CD8-positive, alpha-beta memory T cell (primary cell): ENCODE data around the gene TET1. TPM values are rescaled to one million over a fixed set of nuclear protein-coding genes. Genes with fewer than 3 reads are reported as not detected.
"Not testable (repeated sequence)": the region's sequence is repeated elsewhere in the genome, so short reads cannot be mapped to it uniquely, and the experiment has no call there.

Experiments used
- CTCF ChIA-PET: fragments of 350-600 bp; sonication (Branson Sonifier 250); formaldehyde crosslinking; loops from one replicate; lab custom pipeline; 2021; ENCODE audit warnings: antibody characterized with exemption; lab: Charles Lee
- POLR2A ChIA-PET: fragments of 350-600 bp; sonication (Branson Sonifier 250); formaldehyde crosslinking; loops from one replicate; lab custom pipeline; 2021; ENCODE audit warnings: antibody characterized with exemption; lab: Charles Lee
- DNase-seq, 5 donors: peaks; one replicate each; pipeline versions ENCODE4 v3.0.0 to v3.0.0-alpha.2; 2020 to 2022; ENCODE audit warnings: mixed read lengths in 1 of 5
- H3K27ac ChIP-seq: one replicate; pipeline ENCODE4 v1.7.0; 2013; ENCODE audit warnings: low read depth, mild to moderate bottlenecking, low read length, moderate library complexity
- H3K27me3 ChIP-seq: 2 replicates; pipeline ENCODE4 v1.7.0; 2013; ENCODE audit warnings: low read length, mild to moderate bottlenecking; ENCODE audit not compliant: insufficient read depth, poor library complexity, severe bottlenecking
- H3K36me3 ChIP-seq: 2 replicates; pipeline ENCODE4 v1.7.0; 2013; ENCODE audit warnings: mild to moderate bottlenecking, low read length, moderate library complexity; ENCODE audit not compliant: insufficient read depth
- H3K4me1 ChIP-seq: 2 replicates; pipeline ENCODE4 v1.7.0; 2013; ENCODE audit warnings: mild to moderate bottlenecking, low read length, moderate library complexity; ENCODE audit not compliant: insufficient read depth
- H3K4me3 ChIP-seq: 2 replicates; pipeline ENCODE4 v1.7.0; 2013; ENCODE audit warnings: mild to moderate bottlenecking, low read length
- H3K9me3 ChIP-seq: 2 replicates; pipeline ENCODE4 v1.7.0; 2013; ENCODE audit warnings: mild to moderate bottlenecking, low read length
- H3K27ac Mint-ChIP-seq, 8 donors: one replicate each; pipeline ENCODE4 v1.8.0; 2020 to 2021; ENCODE audit warnings: mixed read lengths in 8 of 8, mild to moderate bottlenecking in 6 of 8, inconsistent platforms in 3 of 8, moderate library complexity in 3 of 8
- H3K27me3 Mint-ChIP-seq, 2 donors: one replicate each; pipeline ENCODE4 v1.8.0; 2020 to 2021; ENCODE audit warnings: mixed read lengths in 2 of 2, mild to moderate bottlenecking in 1 of 2, moderate library complexity in 1 of 2
- H3K36me3 Mint-ChIP-seq, 3 donors: one replicate each; pipeline ENCODE4 v1.8.0; 2020 to 2021; ENCODE audit warnings: mixed read lengths in 3 of 3, inconsistent platforms in 1 of 3, mild to moderate bottlenecking in 1 of 3
- H3K4me1 Mint-ChIP-seq, 3 donors: one replicate each; pipeline ENCODE4 v1.8.0; 2020 to 2021; ENCODE audit warnings: mixed read lengths in 3 of 3, inconsistent platforms in 1 of 3, mild to moderate bottlenecking in 1 of 3
- H3K4me3 Mint-ChIP-seq, 7 donors: one replicate each; pipeline ENCODE4 v1.8.0; 2020 to 2021; ENCODE audit warnings: mixed read lengths in 7 of 7, mild to moderate bottlenecking in 6 of 7, moderate library complexity in 4 of 7, inconsistent platforms in 2 of 7
- H3K9me3 Mint-ChIP-seq, 5 donors: one replicate each; pipeline ENCODE4 v1.8.0; 2020 to 2022; ENCODE audit warnings: mixed read lengths in 5 of 5, mild to moderate bottlenecking in 3 of 5, moderate library complexity in 2 of 5, inconsistent platforms in 1 of 5
- polyA plus RNA-seq: library from polyadenylated mRNA; unstranded; fragments of 300-500 nt; fragmentation: Illumina TruSeq; gene quantifications from one replicate; pipeline ENCODE4 v1.2.3, GENCODE V29; 2021
- total RNA-seq, 2 experiments: library from RNA; stranded (reverse); gene quantifications; one replicate each; pipeline ENCODE4 v1.2.3, GENCODE V29; 2021

Gene TET1
- total and polyA plus RNA-seq, 3 experiments from 2014 or later: 0.44 to 1.9 (median 0.63) TPM

DNA sequence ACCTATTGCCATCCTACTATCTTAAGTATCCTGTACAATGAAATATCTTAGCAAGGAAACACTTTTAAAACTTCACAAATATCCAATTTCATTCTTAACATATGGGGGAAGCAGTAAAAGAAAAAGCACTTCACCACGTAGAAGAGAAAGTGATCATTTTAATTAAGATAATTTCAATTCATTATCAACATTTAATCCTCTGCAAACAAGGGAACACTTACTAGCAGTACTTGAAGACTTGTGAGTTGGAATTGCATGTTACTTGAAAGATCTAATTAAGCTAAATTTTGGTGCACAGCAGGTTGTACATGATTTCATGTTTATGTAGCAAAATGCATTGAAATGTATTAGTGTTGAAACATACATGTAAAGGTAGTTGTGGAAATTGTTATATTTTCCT lies 140.1 kb downstream of the TET1 start:
- DNase-seq: no peak
- Histone ChIP-seq H3K27ac (no peak overlapping the region), H3K36me3 (no peaks in the 10 kb centered on the region), H3K9me3 (no peaks in the 10 kb centered on the region), H3K27me3 (no peaks in the 10 kb centered on the region), H3K4me1 (no peaks in the 10 kb centered on the region), H3K4me3 (no peak overlapping the region)
- Mint-ChIP-seq H3K27ac (no peak overlapping the region), H3K4me3 (no peak overlapping the region), H3K27me3 (no peaks in the 10 kb centered on the region), H3K9me3 (no peaks in the 10 kb centered on the region), H3K36me3 (no peaks in the 10 kb centered on the region), H3K4me1 (no peaks in the 10 kb centered on the region)
- ChIA-PET CTCF (no interaction called here), POLR2A (no interaction called here)

DNA sequence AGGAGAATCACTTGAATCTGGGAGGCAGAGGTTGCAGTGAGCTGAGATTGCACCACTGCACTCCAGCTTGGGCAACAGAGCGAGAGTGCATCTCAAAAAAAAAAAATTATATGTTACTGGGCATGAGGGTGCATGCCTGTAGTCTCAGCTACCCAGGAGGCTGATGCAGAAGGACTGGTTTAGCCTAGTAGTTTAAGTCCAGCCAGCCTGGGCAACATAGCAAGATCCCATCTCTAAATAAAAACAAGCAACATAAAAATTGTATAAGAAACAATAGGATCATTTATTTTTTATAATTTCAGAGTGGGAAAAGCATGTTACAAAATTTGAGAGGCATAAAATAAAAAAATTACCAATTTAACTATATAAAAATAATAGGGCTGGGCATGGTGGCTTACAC lies 145.4 kb downstream of the TET1 start:
- H3K36me3 ChIP-seq: no peaks in the 10 kb centered on the region
- ChIA-PET CTCF (no interaction called here), POLR2A (no interaction called here)
- Mint-ChIP-seq H3K4me3 (no peak overlapping the region), H3K4me1 (no peaks in the 10 kb centered on the region), H3K36me3 (no peaks in the 10 kb centered on the region), H3K9me3 (no peaks in the 10 kb centered on the region), H3K27me3 (no peaks in the 10 kb centered on the region), H3K27ac (no peak overlapping the region)
- no peak overlapping the region for H3K27ac ChIP-seq
- no peak overlapping the region for H3K4me3 ChIP-seq
- H3K27me3 ChIP-seq: no peaks in the 10 kb centered on the region
- no peaks in the 10 kb centered on the region for H3K4me1 ChIP-seq
- no peaks in the 10 kb centered on the region for H3K9me3 ChIP-seq
- no peak for DNase-seq

DNA sequence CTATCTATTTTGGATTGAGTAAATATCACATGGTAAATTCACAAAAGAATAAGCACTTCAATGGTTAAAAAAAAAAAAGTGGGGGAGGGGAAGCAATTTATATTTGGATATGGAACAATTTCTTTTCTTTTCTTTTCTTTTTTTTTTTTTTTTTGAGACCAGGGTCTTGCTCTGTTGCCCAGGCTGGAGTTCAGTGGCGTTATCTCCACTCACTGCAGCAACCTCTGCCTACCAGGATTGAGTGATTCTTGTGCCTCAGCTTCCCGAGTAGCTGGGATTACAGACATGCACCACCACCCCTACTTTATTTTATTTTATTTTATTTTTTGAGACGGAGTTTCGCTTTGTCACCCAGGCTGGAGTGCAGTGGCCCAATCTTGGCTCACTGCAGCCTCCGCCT lies 148.8 kb downstream of the TET1 start:
- H3K4me3 Mint-ChIP-seq, DNase-seq, H3K4me1 ChIP-seq, H3K4me3 ChIP-seq, H3K9me3 Mint-ChIP-seq, H3K36me3 ChIP-seq, H3K36me3 Mint-ChIP-seq, H3K27ac ChIP-seq, H3K27me3 Mint-ChIP-seq, POLR2A ChIA-PET, H3K4me1 Mint-ChIP-seq, H3K27me3 ChIP-seq, H3K9me3 ChIP-seq, H3K27ac Mint-ChIP-seq: not testable (repeated sequence)
- CTCF ChIA-PET: interaction anchor here (1.2 kb wide), 1 partner anchor 20 kb away, joined by 3 read pairs; no protein-coding TSS in a partner anchor

DNA sequence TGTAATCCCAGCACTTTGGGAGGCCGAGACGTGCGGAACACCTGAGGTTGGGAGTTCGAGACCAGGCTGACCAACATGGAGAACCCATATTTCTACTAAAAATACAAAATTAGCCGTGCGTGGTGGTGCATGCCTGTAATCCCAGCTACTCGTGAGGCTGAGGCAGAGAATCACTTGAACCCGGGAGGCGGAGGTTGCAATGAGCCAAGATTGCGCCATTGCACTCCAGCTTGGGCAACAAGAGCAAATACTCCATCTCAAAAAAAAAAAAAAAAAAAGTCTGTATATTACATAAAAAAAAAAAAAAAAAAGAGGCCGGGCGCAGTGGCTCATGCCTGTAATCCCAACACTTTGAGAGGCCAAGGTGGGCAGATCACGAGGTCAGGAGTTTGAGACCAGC lies 152.9 kb downstream of the TET1 start:
- H3K27me3 Mint-ChIP-seq, POLR2A ChIA-PET, H3K27ac ChIP-seq, H3K27ac Mint-ChIP-seq, H3K9me3 Mint-ChIP-seq, H3K4me1 Mint-ChIP-seq, H3K4me1 ChIP-seq, H3K36me3 Mint-ChIP-seq, H3K36me3 ChIP-seq, H3K4me3 ChIP-seq, H3K9me3 ChIP-seq, H3K4me3 Mint-ChIP-seq, DNase-seq, H3K27me3 ChIP-seq: not testable (repeated sequence)
- CTCF ChIA-PET: interaction anchor here (1.2 to 1.4 kb wide), 2 partner anchors 21 to 162 kb away, joined by 3 to 4 read pairs; no protein-coding TSS in a partner anchor

DNA sequence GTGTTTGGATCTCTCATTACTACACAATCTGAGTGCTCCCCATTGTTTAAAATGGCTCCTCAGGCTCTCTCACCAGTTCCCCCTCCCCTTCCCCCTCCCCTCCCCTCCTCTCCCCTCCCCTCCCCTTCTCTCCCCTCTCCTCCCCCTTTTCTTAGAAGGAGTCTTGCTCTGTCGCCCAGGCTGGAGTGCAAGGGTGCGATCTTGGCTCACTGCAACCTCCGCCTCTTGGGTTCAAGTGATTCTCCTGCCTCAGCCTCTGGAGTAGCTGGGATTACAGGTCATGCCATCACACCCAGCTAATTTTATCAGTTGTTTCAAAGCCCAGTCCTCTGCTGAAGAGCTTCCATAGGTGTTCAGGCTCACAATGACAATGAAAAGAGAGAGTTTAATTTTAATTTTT lies 157.3 kb downstream of the TET1 start:
- Mint-ChIP-seq H3K27me3 (no peaks in the 10 kb centered on the region), H3K4me3 (no peak overlapping the region), H3K9me3 (peaks cover 0 to 5% (median 0%) of the 10 kb centered on the region in 5 donors), H3K36me3 (peaks cover 0 to 14% (median 0%) of the 10 kb centered on the region in 3 donors), H3K27ac (peak overlapping the region in 1 of 8 donors; percentile 50), H3K4me1 (peaks cover 12% of the 10 kb centered on the region in 3 donors)
- DNase-seq: no peak
- H3K9me3 ChIP-seq: no peaks in the 10 kb centered on the region
- H3K4me1 ChIP-seq: peaks cover 11% of the 10 kb centered on the region
- H3K4me3 ChIP-seq: no peak overlapping the region
- ChIA-PET CTCF (no interaction called here), POLR2A (no interaction called here)
- no peaks in the 10 kb centered on the region for H3K36me3 ChIP-seq
- H3K27me3 ChIP-seq: no peaks in the 10 kb centered on the region
- no peak overlapping the region for H3K27ac ChIP-seq

DNA sequence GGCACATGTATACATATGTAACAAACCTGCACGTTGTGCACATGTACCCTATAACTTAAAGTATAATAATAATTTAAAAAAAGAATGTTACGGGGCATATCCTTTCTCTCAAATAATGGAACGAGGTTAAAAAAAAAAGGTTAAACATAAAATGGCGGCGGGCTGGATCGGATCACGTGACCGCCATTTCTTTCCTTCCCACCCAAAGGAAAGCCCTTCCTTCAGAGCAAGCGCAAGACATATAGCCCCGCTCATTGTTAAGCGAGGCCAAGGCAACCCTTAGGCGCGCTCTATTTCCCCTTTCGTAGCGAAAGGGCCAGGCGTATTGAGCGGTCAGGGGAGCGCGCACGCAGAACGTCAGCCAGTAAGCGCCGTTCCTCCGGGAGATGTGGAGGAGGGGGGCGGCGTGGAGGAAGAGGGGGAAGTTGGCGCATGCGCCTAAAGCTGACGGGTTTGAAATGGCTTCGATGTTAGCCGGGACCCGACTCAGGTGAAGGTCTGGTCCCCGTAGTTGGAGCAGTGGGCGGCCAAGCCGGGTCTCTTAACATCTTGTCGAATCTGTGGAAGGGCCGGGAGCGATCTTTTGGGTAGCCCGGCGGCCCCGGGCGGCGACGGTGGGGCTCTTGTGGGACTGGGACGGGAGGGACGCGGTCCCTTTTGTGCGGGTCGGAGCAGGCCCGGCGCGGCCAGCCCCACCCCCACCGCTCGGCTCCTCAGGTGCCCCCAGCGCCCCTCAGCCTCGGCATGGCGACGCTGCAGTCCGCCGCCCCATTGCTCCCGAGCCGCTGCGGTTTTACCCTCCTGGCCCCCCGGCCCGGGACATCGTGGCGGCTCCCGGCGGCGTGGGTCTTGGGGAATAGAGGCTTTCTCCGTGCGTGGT lies 160.9 kb downstream of the TET1 start, which contains the start of gene CCAR1:
TSS of gene CCAR1 (plus strand) at position 447 of the 880 bp plus-strand sequence. CDS start 1,266 bp downstream, outside the sequence.
- DNase-seq: peak; percentile 93 to 98 (median 96)
- Histone ChIP-seq H3K4me3 (peak within 1 kb of the TSS; percentile 87), H3K27me3 (no peaks in the 10 kb centered on the region), H3K9me3 (no peaks in the 10 kb centered on the region), H3K36me3 (no peaks in the 10 kb centered on the region), H3K4me1 (peaks cover 15% of the 10 kb centered on the region), H3K27ac (peak within 1 kb of the TSS; percentile 93)
- H3K36me3 Mint-ChIP-seq: peaks cover 0 to 37% (median 4%) of the 10 kb centered on the region in 3 donors
- peaks cover 0 to 5% (median 0%) of the 10 kb centered on the region in 5 donors for H3K9me3 Mint-ChIP-seq
- peak within 1 kb of the TSS; percentile 88 to 100 (median 98) for H3K4me3 Mint-ChIP-seq
- peak within 1 kb of the TSS; percentile 92 to 99 (median 99) for H3K27ac Mint-ChIP-seq
- ChIA-PET POLR2A (interaction anchor here (0.6 to 1.5 kb wide), 7 partner anchors 51 to 419 kb away, joined by 3 to 10 read pairs (median 3); no protein-coding TSS in a partner anchor), CTCF (no interaction called here)
- peaks cover 16 to 20% (median 17%) of the 10 kb centered on the region in 3 donors for H3K4me1 Mint-ChIP-seq
- no peaks in the 10 kb centered on the region for H3K27me3 Mint-ChIP-seq

DNA sequence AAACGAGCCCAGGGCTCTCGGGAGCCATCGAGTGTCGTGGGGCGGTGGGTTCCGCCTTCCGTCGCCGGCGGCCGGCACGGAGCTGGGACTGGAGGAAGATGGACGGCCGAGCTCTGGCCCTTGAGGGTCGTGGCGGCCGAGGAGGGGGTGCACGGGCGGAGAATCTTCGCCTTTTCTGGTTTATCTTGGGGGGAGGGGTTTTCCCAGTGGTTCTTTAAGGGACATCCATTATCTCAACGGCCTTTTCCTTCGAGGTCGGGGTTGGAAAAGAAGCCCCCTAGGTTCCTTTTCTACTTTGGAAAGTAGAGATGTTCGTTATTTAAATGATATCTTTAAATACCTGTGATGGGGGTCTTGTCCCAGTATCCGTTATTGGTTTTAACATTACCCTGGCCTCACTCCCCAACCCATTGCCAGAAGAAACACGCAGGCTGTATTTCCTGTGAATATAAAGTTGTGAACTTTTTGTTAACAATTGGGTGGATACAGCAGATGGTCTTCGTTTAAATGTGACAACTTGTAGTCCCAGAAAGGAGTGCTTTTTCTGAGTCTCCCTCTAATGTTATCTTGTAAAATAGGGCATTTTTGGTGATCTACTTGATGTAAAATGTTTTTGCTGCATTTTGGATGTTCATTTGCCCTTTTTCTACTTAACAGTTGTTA lies 161.7 kb downstream of the TET1 start:
- DNase-seq: peak in 1 of 5 donors; percentile 10
- no peaks in the 10 kb centered on the region for H3K27me3 ChIP-seq
- peak overlapping the region; percentile 87 for H3K4me3 ChIP-seq
- Mint-ChIP-seq H3K4me3 (peak overlapping the region; percentile 88 to 100 (median 98)), H3K36me3 (peaks cover 0 to 43% (median 4%) of the 10 kb centered on the region in 3 donors), H3K4me1 (peaks cover 16 to 24% (median 20%) of the 10 kb centered on the region in 3 donors), H3K9me3 (peaks cover 0 to 5% (median 0%) of the 10 kb centered on the region in 5 donors), H3K27ac (peak overlapping the region; percentile 84 to 99 (median 94)), H3K27me3 (no peaks in the 10 kb centered on the region)
- peak overlapping the region; percentile 93 for H3K27ac ChIP-seq
- no peaks in the 10 kb centered on the region for H3K9me3 ChIP-seq
- CTCF ChIA-PET: interaction anchor here (0.7 to 1.7 kb wide), 3 partner anchors 22 to 170 kb away, joined by 3 to 4 read pairs (median 3); no protein-coding TSS in a partner anchor
- POLR2A ChIA-PET: interaction anchor here (0.6 to 1.5 kb wide), 6 partner anchors 50 to 238 kb away, joined by 3 to 10 read pairs (median 3); no protein-coding TSS in a partner anchor
- H3K4me1 ChIP-seq: peaks cover 15% of the 10 kb centered on the region
- no peaks in the 10 kb centered on the region for H3K36me3 ChIP-seq
